K562 (cell line): Measurements from ENCODE around the gene SHB. TPM values are rescaled to one million over a fixed set of nuclear protein-coding genes. Genes with fewer than 3 reads are reported as not detected.

Source experiments
- ADNP ChIP-seq: fragments of 200-800 bp; sonication (Bioruptor generic); IDR thresholded peaks from 2 replicates; pipeline ENCODE4 v1.6.1; 2016; ENCODE audit warnings: missing genetic modification characterization, missing compliant biosample characterization
- BCOR ChIP-seq: fragments of 450-650 bp; IDR thresholded peaks from 2 replicates; pipeline ENCODE4 v1.6.1; 2016
- CBFA2T3 ChIP-seq: fragments of 450-650 bp; IDR thresholded peaks from 2 replicates; pipeline ENCODE4 v1.6.1; 2017
- DMBX1 ChIP-seq: fragments of 250-450 bp; sonication (Bioruptor Pico); IDR thresholded peaks from 2 replicates; pipeline ENCODE4 v1.8.0; 2022; ENCODE audit warnings: inconsistent platforms, mild to moderate bottlenecking, moderate library complexity, borderline replicate concordance
- DNMT1 ChIP-seq: fragments of 450-650 bp; IDR thresholded peaks from 2 replicates; pipeline ENCODE4 v1.6.1; 2016; ENCODE audit warnings: antibody characterized with exemption, mild to moderate bottlenecking
- E2F3 ChIP-seq: fragments of 250-450 bp; sonication (Bioruptor Pico); IDR thresholded peaks from 2 replicates; pipeline ENCODE4 v1.4.0; 2020; ENCODE audit warnings: mild to moderate bottlenecking
- EP400 ChIP-seq: fragments of 450-650 bp; IDR thresholded peaks from 2 replicates; pipeline ENCODE4 v1.6.1; 2017; ENCODE audit warnings: antibody characterized with exemption, mild to moderate bottlenecking, moderate library complexity
- GATAD2A ChIP-seq: fragments of 450-650 bp; IDR thresholded peaks from 2 replicates; pipeline ENCODE4 v1.6.1; 2017
- HNRNPL ChIP-seq: fragments of 200-400 bp; formaldehyde crosslinking; IDR thresholded peaks from 2 replicates; pipeline ENCODE4 v1.6.1; 2017; ENCODE audit warnings: low read depth, mild to moderate bottlenecking, low read length
- KDM2B ChIP-seq: fragments of 250-450 bp; sonication (Bioruptor Pico); IDR thresholded peaks from 2 replicates; pipeline ENCODE4 v1.8.0; 2021; ENCODE audit warnings: mild to moderate bottlenecking, moderate library complexity
- KLF1 ChIP-seq: fragments of 450-650 bp; IDR thresholded peaks from 2 replicates; pipeline ENCODE4 v1.6.1; 2016; ENCODE audit warnings: missing genetic modification characterization, missing compliant biosample characterization
- MED1 ChIP-seq: sonication (generic); formaldehyde crosslinking; IDR thresholded peaks from 2 replicates; pipeline ENCODE4 v1.8.1; 2023; ENCODE audit warnings: missing genetic modification reagents, borderline replicate concordance
- NCOR1 ChIP-seq: fragments of 450-650 bp; IDR thresholded peaks from 2 replicates; pipeline ENCODE4 v1.6.1; 2016; ENCODE audit warnings: mild to moderate bottlenecking, moderate library complexity
- NFIX ChIP-seq: fragments of 250-450 bp; sonication (Bioruptor Pico); IDR thresholded peaks from 2 replicates; pipeline ENCODE4 v1.4.0; 2020; ENCODE audit warnings: low read depth, mild to moderate bottlenecking, moderate library complexity
- POLR3G ChIP-seq: IDR thresholded peaks from 2 replicates; pipeline ENCODE4 v1.6.1; 2011; ENCODE audit not compliant: insufficient read length, insufficient replicate concordance; ENCODE audit errors: extremely low read depth
- SAP30 ChIP-seq: fragments of 200-600 bp; sonication (generic); IDR thresholded peaks from 2 replicates; pipeline ENCODE4 v1.6.1; 2012; ENCODE audit warnings: borderline replicate concordance, low read depth, mild to moderate bottlenecking, moderate library complexity, low read length, control low read depth, inconsistent platforms; ENCODE audit not compliant: insufficient read depth, poor library complexity, severe bottlenecking
- ZC3H11A ChIP-seq: IDR thresholded peaks from 2 replicates; pipeline ENCODE4 v1.6.1; 2012; ENCODE audit warnings: low read depth, low read length, improper control_type of control experiment
- ZNF134 ChIP-seq: fragments of 250-450 bp; sonication (Bioruptor Pico); conservative IDR thresholded peaks from 2 replicates; pipeline ENCODE4 v1.4.0; 2020
- polyA plus RNA-seq, 8 experiments: library from polyadenylated mRNA; depleted of rRNA in 4 of 8; stranded (reverse) in 5 of 8; unstranded in 3 of 8; fragments of >200 nt; fragmentation: Nextera tagmentation in 2 of 8; fragmentation: Illumina TruSeq in 1 of 8; extraction: Ambion mirVana in 2 of 8; extraction: Trizol in 1 of 8; gene quantifications; 2 replicates each; pipeline versions ENCODE4 v1.2.1 to v1.2.3, GENCODE V29; 2011 to 2014; ENCODE audit warnings: inconsistent platforms in 1 of 8, missing spikeins in 1 of 8
- total RNA-seq, 7 experiments: library from RNA; depleted of rRNA in 6 of 7; stranded (reverse); fragments of >200 nt in 6 of 7; fragmentation: Illumina TruSeq in 2 of 7; extraction: Trizol in 2 of 7; gene quantifications; 2 replicates each; pipeline versions ENCODE4 v1.2.1 to v1.2.3, GENCODE V29; 2011 to 2021; ENCODE audit warnings: low replicate concordance in 1 of 7
- TF ChIP-seq, protein P1 (sequence below): sonication (generic); formaldehyde crosslinking; IDR thresholded peaks from 2 replicates; pipeline ENCODE4 v1.8.1; 2023; ENCODE audit warnings: mild to moderate bottlenecking, missing genetic modification reagents
- TF ChIP-seq, protein P2 (sequence below): fragments of 250-450 bp; sonication (Bioruptor Pico); IDR thresholded peaks from 2 replicates; pipeline ENCODE4 v1.4.0; 2020; ENCODE audit warnings: borderline replicate concordance
- TF ChIP-seq, protein P3 (sequence below): fragments of 250-450 bp; sonication (Bioruptor Pico); IDR thresholded peaks from 2 replicates; pipeline ENCODE4 v1.4.0; 2020; ENCODE audit warnings: mild to moderate bottlenecking
- TF ChIP-seq, protein P4 (sequence below): sonication (generic); formaldehyde crosslinking; IDR thresholded peaks from 2 replicates; pipeline ENCODE4 v1.4.0; 2020; ENCODE audit warnings: mild to moderate bottlenecking, missing genetic modification reagents

Gene SHB
- total and polyA plus RNA-seq, 9 of the 15 experiments (the other 6 are each of a cell fraction or from before 2014, with no cell fraction given): 0.78 to 16.0 (median 5.3) TPM

DNA sequence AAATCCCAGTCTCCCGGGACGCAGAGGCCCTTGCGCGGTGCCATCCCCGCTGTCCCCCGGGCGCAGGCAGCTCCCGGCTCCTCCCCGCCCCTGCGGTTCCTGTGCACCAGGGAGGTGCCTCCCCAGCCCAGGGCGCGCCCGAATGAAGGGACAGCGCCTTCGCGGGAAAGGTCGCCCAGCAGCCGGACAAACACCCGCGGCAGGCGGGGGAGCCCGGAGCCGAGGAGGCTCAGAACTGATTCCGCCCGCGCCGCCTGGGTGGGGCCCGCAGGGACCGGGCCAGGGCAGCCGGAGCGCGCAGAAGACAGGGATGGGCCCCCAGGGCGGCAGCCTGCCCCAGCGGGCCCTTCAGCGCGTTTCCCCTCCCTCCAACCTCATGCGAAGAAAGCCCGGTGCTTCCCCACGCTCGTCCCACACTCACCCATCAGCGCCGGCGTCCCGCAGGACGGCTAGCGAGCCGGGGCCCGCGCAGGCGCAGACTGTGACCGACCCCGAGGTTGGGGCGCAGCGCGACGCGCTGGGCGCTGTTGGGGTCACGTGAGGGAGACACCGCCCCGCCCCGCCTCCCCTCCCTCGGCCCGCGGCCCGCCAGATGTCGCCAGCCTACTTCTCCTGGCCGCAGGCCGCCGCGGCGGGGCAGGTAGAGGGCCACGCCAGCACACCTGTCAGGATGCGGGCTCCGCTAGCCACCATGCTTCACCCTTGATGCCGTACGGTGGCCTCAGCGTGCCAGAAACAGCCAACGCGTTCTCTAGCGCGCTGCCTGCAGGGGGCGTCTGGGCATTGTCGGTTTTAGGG is 165.2 kb downstream of the SHB start, which contains the start of gene SLC25A51 (continued):
- TF ChIP-seq DMBX1 (CRISPR knock-in tag): peak; percentile 78; the same call in 1 of the 2 replicates
- TF ChIP-seq, protein P1, sequence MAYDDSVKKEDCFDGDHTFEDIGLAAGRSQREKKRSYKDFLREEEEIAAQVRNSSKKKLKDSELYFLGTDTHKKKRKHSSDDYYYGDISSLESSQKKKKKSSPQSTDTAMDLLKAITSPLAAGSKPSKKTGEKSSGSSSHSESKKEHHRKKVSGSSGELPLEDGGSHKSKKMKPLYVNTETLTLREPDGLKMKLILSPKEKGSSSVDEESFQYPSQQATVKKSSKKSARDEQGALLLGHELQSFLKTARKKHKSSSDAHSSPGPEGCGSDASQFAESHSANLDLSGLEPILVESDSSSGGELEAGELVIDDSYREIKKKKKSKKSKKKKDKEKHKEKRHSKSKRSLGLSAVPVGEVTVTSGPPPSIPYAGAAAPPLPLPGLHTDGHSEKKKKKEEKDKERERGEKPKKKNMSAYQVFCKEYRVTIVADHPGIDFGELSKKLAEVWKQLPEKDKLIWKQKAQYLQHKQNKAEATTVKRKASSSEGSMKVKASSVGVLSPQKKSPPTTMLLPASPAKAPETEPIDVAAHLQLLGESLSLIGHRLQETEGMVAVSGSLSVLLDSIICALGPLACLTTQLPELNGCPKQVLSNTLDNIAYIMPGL (CRISPR knock-in tag): peak; percentile 92
- no peak; the same call in 1 of the 2 replicates for TF ChIP-seq ZNF134 (CRISPR knock-in tag)
- TF ChIP-seq EP400: peak; percentile 96
- TF ChIP-seq E2F3 (CRISPR knock-in tag): peak; percentile 86
- peak; percentile 65 for TF ChIP-seq HNRNPL
- TF ChIP-seq KLF1 (tag): peak; percentile 95
- TF ChIP-seq, protein P2, sequence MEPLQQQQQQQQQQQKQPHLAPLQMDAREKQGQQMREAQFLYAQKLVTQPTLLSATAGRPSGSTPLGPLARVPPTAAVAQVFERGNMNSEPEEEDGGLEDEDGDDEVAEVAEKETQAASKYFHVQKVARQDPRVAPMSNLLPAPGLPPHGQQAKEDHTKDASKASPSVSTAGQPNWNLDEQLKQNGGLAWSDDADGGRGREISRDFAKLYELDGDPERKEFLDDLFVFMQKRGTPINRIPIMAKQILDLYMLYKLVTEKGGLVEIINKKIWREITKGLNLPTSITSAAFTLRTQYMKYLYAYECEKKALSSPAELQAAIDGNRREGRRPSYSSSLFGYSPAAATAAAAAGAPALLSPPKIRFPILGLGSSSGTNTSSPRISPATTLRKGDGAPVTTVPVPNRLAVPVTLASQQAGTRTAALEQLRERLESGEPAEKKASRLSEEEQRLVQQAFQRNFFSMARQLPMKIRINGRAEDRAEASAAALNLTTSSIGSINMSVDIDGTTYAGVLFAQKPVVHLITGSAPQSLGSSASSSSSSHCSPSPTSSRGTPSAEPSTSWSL (CRISPR knock-in tag): peak; percentile 82; the same call in 1 of the 2 replicates
- peak; percentile 43; the same call in 1 of the 2 replicates for TF ChIP-seq CBFA2T3
- TF ChIP-seq NCOR1: peak; percentile 63
- TF ChIP-seq, protein P3, sequence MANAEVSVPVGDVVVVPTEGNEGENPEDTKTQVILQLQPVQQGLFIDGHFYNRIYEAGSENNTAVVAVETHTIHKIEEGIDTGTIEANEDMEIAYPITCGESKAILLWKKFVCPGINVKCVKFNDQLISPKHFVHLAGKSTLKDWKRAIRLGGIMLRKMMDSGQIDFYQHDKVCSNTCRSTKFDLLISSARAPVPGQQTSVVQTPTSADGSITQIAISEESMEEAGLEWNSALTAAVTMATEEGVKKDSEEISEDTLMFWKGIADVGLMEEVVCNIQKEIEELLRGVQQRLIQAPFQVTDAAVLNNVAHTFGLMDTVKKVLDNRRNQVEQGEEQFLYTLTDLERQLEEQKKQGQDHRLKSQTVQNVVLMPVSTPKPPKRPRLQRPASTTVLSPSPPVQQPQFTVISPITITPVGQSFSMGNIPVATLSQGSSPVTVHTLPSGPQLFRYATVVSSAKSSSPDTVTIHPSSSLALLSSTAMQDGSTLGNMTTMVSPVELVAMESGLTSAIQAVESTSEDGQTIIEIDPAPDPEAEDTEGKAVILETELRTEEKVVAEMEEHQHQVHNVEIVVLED (CRISPR knock-in tag): peak; percentile 78
- TF ChIP-seq KDM2B: peak; percentile 60; the same call in 1 of the 2 replicates
- TF ChIP-seq ZC3H11A: 0 out of 2 replicates have a peak, but pooled peaks have one; percentile 66
- no peak for TF ChIP-seq ADNP (tag)
- no peak; the same call in 1 of the 2 replicates for TF ChIP-seq BCOR
- TF ChIP-seq GATAD2A: peak; percentile 56; the same call in 1 of the 2 replicates
- TF ChIP-seq, protein P4, sequence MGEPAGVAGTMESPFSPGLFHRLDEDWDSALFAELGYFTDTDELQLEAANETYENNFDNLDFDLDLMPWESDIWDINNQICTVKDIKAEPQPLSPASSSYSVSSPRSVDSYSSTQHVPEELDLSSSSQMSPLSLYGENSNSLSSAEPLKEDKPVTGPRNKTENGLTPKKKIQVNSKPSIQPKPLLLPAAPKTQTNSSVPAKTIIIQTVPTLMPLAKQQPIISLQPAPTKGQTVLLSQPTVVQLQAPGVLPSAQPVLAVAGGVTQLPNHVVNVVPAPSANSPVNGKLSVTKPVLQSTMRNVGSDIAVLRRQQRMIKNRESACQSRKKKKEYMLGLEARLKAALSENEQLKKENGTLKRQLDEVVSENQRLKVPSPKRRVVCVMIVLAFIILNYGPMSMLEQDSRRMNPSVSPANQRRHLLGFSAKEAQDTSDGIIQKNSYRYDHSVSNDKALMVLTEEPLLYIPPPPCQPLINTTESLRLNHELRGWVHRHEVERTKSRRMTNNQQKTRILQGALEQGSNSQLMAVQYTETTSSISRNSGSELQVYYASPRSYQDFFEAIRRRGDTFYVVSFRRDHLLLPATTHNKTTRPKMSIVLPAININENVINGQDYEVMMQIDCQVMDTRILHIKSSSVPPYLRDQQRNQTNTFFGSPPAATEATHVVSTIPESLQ (CRISPR knock-in tag): peak; percentile 92; the same call in 1 of the 2 replicates
- no peak for TF ChIP-seq POLR3G
- peak; percentile 66 for TF ChIP-seq SAP30
- TF ChIP-seq NFIX (CRISPR knock-in tag): no peak
- no peak for TF ChIP-seq MED1 (CRISPR knock-in tag)
- TF ChIP-seq DNMT1: no peak
